Neural cell (in vitro differentiated cells): ENCODE results near the gene CLDN24. TPM values are rescaled to one million over a fixed set of nuclear protein-coding genes. Genes with fewer than 3 reads are reported as not detected.

Experiments used
- H2AFZ ChIP-seq: fragments of 200-600, 300-800 bp; sonication (generic), shearing (Covaris generic); 2 replicates; pipeline ENCODE4 v1.6.0; 2014; ENCODE audit warnings: low read depth, mild to moderate bottlenecking, antibody characterized with exemption, low read length, moderate library complexity
- H3F3A ChIP-seq: fragments of 200-600 bp; shearing (Covaris generic); 2 replicates; pipeline ENCODE4 v1.6.1; 2016; ENCODE audit warnings: mild to moderate bottlenecking, moderate library complexity, mixed read lengths, antibody characterized with exemption, low read length; ENCODE audit not compliant: insufficient read depth, poor library complexity, severe bottlenecking
- H3K27ac ChIP-seq: fragments of 200-600, 300-800 bp; sonication (generic), shearing (Covaris generic); 2 replicates; pipeline ENCODE4 v1.5.1; 2014; ENCODE audit warnings: mild to moderate bottlenecking, low read length, moderate library complexity
- H3K27me3 ChIP-seq: fragments of 300-800, 200-600 bp; sonication (generic), shearing (Covaris generic); 2 replicates; pipeline ENCODE4 v1.6.0; 2014; ENCODE audit warnings: mild to moderate bottlenecking, low read depth, low read length, moderate library complexity; ENCODE audit not compliant: insufficient read depth
- H3K36me3 ChIP-seq: fragments of 300-800, 200-600 bp; sonication (generic), shearing (Covaris generic); 2 replicates; pipeline ENCODE4 v1.5.1; 2014; ENCODE audit warnings: mild to moderate bottlenecking, antibody characterized with exemption, low read length, moderate library complexity; ENCODE audit not compliant: insufficient read depth
- H3K4me2 ChIP-seq: fragments of 300-800, 200-600 bp; sonication (generic), shearing (Covaris generic); 2 replicates; pipeline ENCODE4 v1.6.0; 2014; ENCODE audit warnings: mild to moderate bottlenecking, low read length
- H3K4me3 ChIP-seq: fragments of 300-800, 200-600 bp; sonication (generic), shearing (Covaris generic); 2 replicates; pipeline ENCODE4 v1.5.1; 2014; ENCODE audit warnings: mild to moderate bottlenecking, low read length, moderate library complexity
- H3K79me2 ChIP-seq: fragments of 200-600 bp; shearing (Covaris generic); replicated peaks from 2 replicates; pipeline ENCODE4 v1.6.0; 2014; ENCODE audit warnings: mild to moderate bottlenecking, low read length, moderate library complexity; ENCODE audit not compliant: insufficient read depth
- H3K9ac ChIP-seq: fragments of 300-800, 200-600 bp; sonication (generic), shearing (Covaris generic); 2 replicates; pipeline ENCODE4 v1.6.1; 2016; ENCODE audit warnings: mild to moderate bottlenecking, low read length, mixed read lengths
- H3K9me2 ChIP-seq: fragments of 200-600 bp; shearing (Covaris generic); 2 replicates; pipeline ENCODE4 v1.6.1; 2016; ENCODE audit warnings: mild to moderate bottlenecking, low read length, mixed read lengths; ENCODE audit not compliant: insufficient read depth
- H3K9me3 ChIP-seq: fragments of 200-600, 300-800 bp; sonication (generic), shearing (Covaris generic); 2 replicates; pipeline ENCODE4 v1.6.1; 2016; ENCODE audit warnings: mild to moderate bottlenecking, mixed run types, low read length, moderate library complexity, mixed read lengths
- H4K20me1 ChIP-seq: fragments of 200-600 bp; shearing (Covaris generic); 2 replicates; pipeline ENCODE4 v1.6.1; 2016; ENCODE audit warnings: mild to moderate bottlenecking, mixed run types; ENCODE audit not compliant: insufficient read depth
- EP300 ChIP-seq: fragments of 450-650 bp; conservative IDR thresholded peaks from 2 replicates; pipeline ENCODE4 v1.6.1; 2014; ENCODE audit warnings: antibody characterized with exemption, mild to moderate bottlenecking, moderate library complexity; ENCODE audit not compliant: poor library complexity, severe bottlenecking
- EZH2 ChIP-seq: fragments of 200-600, 300-800 bp; shearing (Covaris generic), sonication (generic); IDR thresholded peaks from 2 replicates; pipeline ENCODE4 v1.6.1; 2014; ENCODE audit warnings: antibody characterized with exemption, low read length, borderline replicate concordance, mild to moderate bottlenecking; ENCODE audit not compliant: insufficient read depth, poor library complexity, severe bottlenecking
- MXI1 ChIP-seq: fragments of 450-650 bp; conservative IDR thresholded peaks from 2 replicates; pipeline ENCODE4 v1.6.1; 2014; ENCODE audit warnings: antibody characterized with exemption, mild to moderate bottlenecking; ENCODE audit not compliant: poor library complexity, severe bottlenecking
- POLR2AphosphoS5 ChIP-seq: IDR thresholded peaks from 2 replicates; pipeline ENCODE4 v1.6.1; 2012
- RAD21 ChIP-seq: fragments of 450-650 bp; conservative IDR thresholded peaks from 2 replicates; pipeline ENCODE4 v1.6.1; 2014; ENCODE audit warnings: antibody characterized with exemption, mild to moderate bottlenecking, moderate library complexity
- SMC3 ChIP-seq: fragments of 450-650 bp; conservative IDR thresholded peaks from 2 replicates; pipeline ENCODE4 v1.6.1; 2014; ENCODE audit warnings: antibody characterized with exemption, mild to moderate bottlenecking, moderate library complexity; ENCODE audit not compliant: poor library complexity
- TAF1 ChIP-seq: IDR thresholded peaks from 2 replicates; pipeline ENCODE4 v1.6.1; 2012; ENCODE audit warnings: low read depth
- polyA plus RNA-seq: library from polyadenylated mRNA; depleted of rRNA; stranded (reverse); fragments of >200 nt; gene quantifications from 2 replicates; pipeline ENCODE4 v1.2.3, GENCODE V29; 2014
- TF ChIP-seq, protein P1 (sequence below): fragments of 450-650 bp; IDR thresholded peaks from 2 replicates; pipeline ENCODE4 v1.5.1; 2014; ENCODE audit warnings: antibody characterized with exemption, mild to moderate bottlenecking, moderate library complexity; ENCODE audit not compliant: poor library complexity, severe bottlenecking
- TF ChIP-seq, protein P2 (sequence below): IDR thresholded peaks from 2 replicates; pipeline ENCODE4 v1.6.1; 2012; ENCODE audit warnings: borderline replicate concordance

CLDN24 gene
- polyA plus RNA-seq, 1 donor from 2014 or later: not detected

DNA sequence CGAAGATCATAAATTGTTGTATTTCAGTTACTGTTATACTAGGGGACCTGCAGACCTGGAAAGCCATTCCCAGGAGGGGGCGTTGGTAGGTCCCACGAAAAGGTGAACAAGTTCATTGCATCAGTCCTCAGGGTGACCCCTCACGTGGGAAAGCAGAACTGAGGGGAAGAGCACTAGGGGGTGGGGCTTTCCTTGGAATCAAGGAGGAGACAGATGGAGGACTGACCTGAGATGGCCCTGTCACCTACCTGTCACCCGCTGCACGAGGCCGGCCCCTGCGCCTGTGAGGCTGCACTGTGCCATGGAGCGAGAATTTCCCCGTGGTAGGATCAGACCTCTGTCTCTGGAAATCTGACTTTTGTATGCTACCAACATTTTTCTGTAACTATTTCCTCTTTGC is 41.8 kb upstream of the CLDN24 start:
- TF ChIP-seq, protein P1, sequence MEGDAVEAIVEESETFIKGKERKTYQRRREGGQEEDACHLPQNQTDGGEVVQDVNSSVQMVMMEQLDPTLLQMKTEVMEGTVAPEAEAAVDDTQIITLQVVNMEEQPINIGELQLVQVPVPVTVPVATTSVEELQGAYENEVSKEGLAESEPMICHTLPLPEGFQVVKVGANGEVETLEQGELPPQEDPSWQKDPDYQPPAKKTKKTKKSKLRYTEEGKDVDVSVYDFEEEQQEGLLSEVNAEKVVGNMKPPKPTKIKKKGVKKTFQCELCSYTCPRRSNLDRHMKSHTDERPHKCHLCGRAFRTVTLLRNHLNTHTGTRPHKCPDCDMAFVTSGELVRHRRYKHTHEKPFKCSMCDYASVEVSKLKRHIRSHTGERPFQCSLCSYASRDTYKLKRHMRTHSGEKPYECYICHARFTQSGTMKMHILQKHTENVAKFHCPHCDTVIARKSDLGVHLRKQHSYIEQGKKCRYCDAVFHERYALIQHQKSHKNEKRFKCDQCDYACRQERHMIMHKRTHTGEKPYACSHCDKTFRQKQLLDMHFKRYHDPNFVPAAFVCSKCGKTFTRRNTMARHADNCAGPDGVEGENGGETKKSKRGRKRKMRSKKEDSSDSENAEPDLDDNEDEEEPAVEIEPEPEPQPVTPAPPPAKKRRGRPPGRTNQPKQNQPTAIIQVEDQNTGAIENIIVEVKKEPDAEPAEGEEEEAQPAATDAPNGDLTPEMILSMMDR: no peak
- TF ChIP-seq POLR2AphosphoS5 (no peak), RAD21 (no peak), EZH2 (no peak), TAF1 (no peak), EP300 (no peak), SMC3 (no peak), MXI1 (no peak)
- TF ChIP-seq, protein P2, sequence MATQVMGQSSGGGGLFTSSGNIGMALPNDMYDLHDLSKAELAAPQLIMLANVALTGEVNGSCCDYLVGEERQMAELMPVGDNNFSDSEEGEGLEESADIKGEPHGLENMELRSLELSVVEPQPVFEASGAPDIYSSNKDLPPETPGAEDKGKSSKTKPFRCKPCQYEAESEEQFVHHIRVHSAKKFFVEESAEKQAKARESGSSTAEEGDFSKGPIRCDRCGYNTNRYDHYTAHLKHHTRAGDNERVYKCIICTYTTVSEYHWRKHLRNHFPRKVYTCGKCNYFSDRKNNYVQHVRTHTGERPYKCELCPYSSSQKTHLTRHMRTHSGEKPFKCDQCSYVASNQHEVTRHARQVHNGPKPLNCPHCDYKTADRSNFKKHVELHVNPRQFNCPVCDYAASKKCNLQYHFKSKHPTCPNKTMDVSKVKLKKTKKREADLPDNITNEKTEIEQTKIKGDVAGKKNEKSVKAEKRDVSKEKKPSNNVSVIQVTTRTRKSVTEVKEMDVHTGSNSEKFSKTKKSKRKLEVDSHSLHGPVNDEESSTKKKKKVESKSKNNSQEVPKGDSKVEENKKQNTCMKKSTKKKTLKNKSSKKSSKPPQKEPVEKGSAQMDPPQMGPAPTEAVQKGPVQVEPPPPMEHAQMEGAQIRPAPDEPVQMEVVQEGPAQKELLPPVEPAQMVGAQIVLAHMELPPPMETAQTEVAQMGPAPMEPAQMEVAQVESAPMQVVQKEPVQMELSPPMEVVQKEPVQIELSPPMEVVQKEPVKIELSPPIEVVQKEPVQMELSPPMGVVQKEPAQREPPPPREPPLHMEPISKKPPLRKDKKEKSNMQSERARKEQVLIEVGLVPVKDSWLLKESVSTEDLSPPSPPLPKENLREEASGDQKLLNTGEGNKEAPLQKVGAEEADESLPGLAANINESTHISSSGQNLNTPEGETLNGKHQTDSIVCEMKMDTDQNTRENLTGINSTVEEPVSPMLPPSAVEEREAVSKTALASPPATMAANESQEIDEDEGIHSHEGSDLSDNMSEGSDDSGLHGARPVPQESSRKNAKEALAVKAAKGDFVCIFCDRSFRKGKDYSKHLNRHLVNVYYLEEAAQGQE: no peak
- no peaks in the 10 kb centered on the region for H3F3A ChIP-seq
- no peaks in the 10 kb centered on the region for H3K27me3 ChIP-seq
- H3K79me2 ChIP-seq: no peaks in the 10 kb centered on the region
- no peaks in the 10 kb centered on the region for H4K20me1 ChIP-seq
- no peak overlapping the region for H3K4me3 ChIP-seq
- no peak overlapping the region for H3K27ac ChIP-seq
- H3K9ac ChIP-seq: no peak overlapping the region
- no peaks in the 10 kb centered on the region for H3K9me2 ChIP-seq
- no peaks in the 10 kb centered on the region for H3K9me3 ChIP-seq
- H3K36me3 ChIP-seq: no peaks in the 10 kb centered on the region
- H2AFZ ChIP-seq: no peak overlapping the region
- no peak overlapping the region for H3K4me2 ChIP-seq

DNA sequence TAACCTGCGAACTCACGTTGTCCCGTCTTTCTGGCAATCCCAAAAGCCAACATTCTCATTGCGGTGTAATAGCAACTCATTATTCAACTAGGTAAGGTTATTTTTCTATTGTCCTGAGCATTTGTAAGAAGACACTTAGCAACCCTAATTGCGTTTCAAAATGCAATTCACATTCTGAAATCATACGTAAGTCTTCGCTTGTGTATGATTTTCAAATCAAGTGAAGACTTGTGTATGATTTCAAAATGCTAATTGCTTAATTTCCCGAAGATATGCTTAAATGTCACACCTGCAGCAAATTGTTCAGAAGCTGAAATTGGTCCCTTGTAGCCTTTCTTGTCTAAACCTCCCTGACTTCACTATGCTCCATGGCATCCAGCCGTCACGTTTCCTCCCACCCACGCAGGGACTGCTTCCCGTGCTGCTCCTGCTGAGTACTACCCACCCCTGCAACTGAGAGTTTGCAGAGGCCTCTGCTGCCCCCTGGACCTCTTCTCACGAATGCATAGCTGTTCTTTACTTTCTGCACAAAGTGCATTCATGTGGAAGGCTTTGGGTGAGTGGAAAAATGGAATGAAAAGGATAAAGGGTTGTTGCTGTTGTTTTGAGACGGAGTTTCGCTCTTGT is 40.8 kb upstream of the CLDN24 start:
- Histone ChIP-seq H3K4me2 (no peak overlapping the region), H3K9ac (no peak overlapping the region), H3K79me2 (no peaks in the 10 kb centered on the region), H3K36me3 (no peaks in the 10 kb centered on the region), H2AFZ (no peak overlapping the region), H3K4me3 (no peak overlapping the region), H3K9me3 (no peaks in the 10 kb centered on the region), H4K20me1 (no peaks in the 10 kb centered on the region), H3K9me2 (no peaks in the 10 kb centered on the region), H3F3A (no peaks in the 10 kb centered on the region), H3K27me3 (no peaks in the 10 kb centered on the region), H3K27ac (no peak overlapping the region)
- TF ChIP-seq POLR2AphosphoS5: no peak
- no peak for TF ChIP-seq EP300
- no peak for TF ChIP-seq EZH2
- TF ChIP-seq, protein P2: no peak
- TF ChIP-seq TAF1: no peak
- TF ChIP-seq SMC3: no peak
- TF ChIP-seq, protein P1: no peak
- TF ChIP-seq RAD21: no peak
- TF ChIP-seq MXI1: no peak
